Stimulated activated CD8-positive, alpha-beta memory T cell treated with anti-CD3 and anti-CD28 coated beads, Interleukin-15, amount 100 ng/mL, for 48 hours (primary cell): ENCODE results near the gene PARL.
"Not testable (repeated sequence)": the region's sequence is repeated elsewhere in the genome, so short reads cannot be mapped to it uniquely, and the experiment has no call there.

Experiments
- DNase-seq, 2 donors: peaks; one replicate each; pipeline ENCODE4 v3.0.0-alpha.2; 2020; ENCODE audit warnings: low read depth in 2 of 2

PARL gene

GRCh38 chr3:183904833-183905780 lies 20.4 kb upstream of the PARL start:
- no peak for DNase-seq

DNA sequence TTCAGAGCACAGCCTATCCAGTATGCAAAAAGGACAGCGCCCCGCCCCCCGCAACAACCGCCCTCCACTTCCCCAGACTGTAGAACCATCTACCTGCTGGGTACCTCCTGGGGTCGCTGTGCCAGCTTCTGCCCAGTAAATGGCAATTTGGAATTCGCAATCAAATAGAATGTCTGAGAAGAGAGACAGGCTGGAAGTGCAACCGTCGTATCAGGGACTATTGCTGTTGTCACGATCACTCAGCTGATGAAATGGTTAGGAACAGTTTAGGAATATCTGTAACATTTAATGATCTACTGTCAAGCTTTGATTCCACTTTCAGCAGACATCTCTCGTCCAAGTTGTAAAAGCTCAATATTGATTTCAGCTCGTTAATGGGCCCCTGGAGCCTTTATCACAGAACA lies 13.3 kb upstream of the PARL start:
- DNase-seq, result no peak

GRCh38 chr3:183897606-183898005 lies 12.9 kb upstream of the PARL start:
- DNase-seq, result no peak

DNA sequence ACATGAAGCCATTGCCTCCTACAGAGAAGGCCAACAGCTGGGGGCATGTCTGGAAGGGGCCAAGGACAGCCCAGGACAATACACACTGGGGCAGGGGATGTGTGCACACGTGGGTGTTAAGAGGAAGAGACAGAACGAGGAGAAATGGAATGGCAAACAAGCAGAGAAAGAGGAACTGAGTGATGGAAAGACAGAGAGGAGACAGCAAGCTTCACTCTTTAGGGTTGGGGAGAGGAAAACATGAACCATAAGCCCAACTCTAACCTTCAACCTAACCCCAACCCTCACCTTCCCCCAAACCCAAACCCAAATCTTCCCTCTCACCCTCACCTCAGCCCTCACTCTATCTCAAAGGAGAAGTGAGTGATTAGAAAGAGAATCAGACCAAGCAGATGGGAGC lies 11.9 kb upstream of the PARL start:
- no peak for DNase-seq

DNA sequence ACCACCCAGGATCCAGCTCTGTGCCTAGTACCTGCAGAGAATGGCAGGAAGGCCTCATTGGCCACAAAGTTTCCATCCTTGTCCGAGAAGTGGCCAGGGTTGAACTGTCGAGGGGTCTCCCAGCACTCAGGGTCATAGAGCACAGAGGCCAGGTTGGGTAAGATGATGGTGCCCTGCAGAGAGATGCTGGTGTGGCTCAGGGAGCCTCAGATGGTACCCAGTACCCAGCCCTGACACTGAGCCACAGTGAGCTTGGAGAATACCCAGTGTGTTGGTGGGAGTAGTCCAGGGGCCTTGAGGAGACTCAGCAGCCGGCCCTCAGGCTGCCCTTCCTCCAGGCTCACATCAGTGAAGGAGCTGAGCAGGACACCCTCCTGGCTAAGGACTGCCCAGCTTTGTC lies 11.5 kb upstream of the PARL start:
- DNase-seq, result no peak

- no peak for DNase-seq
These were observed 11.1 kb upstream of the PARL start for GRCh38 chr3:183895774-183896173.

GRCh38 chr3:183895296-183895695 lies 10.6 kb upstream of the PARL start:
- no peak for DNase-seq

DNA sequence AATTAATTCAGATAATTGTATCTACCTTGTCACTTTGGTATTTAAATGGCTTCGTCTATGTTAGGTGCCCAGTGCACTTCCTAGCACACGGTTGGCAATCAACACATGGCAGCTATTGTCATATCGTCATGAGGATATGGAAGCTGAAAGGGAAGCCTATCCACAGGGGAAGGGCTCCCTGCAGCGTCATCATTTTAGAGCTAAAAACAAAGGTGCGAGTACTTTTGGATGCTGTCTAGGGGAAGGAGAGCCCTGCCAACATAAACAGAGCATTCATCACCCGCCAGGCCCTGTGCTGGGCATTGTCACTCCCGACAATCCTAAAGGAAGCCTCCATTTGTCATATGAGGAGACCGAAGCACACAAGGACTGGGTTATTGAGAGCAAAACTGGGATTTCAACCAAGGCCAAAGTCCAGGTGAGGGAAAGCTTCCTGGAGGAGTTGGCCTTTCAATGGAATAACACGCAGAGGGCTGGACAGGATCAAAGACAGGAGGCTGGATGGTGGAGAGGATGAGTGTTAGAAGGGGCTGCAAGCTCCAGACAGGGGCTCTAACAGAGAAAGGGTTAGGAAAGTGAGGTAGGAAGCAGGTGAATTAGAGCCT lies 8.0 kb upstream of the PARL start:
- DNase-seq, result no peak

DNA sequence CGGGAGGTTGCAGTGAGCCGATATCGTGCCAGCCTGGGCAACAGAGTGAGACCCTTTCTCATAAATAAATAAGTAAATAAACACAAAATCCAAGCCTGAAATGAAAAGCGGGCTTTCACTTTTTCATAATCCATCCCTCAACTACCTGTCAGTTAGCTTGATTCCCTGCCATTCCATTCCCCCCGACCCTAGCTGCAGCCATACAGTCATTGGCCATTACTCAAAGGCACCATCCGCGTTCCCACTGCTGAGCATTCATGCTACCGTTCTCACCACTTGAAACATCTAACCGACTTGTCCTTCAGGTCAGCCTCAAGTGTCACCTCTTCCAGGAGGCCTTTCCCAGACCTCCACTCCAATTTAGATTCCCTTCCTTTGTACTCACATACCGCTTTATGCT lies 1.1 kb upstream of the PARL start:
- DNase-seq, result no peak

DNA sequence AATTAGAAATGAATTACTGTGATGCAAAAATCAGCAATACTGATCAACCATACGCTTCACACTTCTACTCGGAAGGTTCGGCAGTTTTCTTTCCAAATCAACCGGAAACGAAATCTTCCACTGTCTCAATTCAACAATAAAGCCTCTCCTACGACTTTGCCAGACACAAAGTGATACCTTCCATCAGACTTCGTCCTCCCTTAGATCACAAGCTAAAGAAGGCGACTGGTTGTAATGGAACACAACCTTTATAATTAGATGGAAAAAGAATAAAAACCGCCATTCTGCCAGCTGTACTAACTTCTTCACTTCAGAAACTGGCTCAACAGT lies 618 bp downstream of the PARL start:
- DNase-seq, result no peak

DNA sequence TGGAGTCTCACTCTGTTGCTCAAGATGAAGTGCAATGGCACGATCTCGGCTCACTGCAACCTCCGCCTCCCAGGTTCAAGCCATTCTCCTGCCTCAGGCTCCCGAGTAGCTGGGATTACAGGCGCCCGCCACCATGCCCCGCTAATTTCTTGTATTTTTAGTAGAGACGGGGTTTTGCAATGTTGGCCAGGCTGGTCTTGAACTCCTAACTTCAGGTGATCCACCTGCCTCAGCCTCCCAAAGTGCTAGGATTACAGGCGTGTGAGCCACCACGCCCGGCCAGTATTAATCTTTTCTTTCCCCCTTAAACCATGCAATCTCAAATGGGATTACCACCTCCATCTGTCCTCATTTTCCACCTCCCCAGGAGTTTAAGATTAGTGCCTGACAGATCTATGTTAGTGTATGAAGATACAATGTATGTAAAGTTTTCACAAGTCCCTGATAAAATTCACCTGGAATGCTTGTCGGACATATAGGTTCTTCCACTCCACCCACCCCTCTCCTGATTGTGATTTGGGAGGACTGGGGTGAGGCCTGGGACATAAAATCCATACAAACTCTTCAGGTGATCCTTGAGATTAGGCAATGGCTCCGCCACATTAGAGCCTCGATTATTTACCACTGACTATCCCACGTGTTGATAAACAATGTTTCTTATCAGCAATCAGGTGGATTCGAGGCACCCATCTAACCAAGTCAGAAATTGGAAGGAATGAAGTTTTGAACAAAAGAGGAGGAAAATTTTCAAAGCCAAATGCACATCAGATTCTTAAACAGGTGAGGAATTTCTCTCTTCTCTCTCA lies 1.2 kb downstream of the PARL start:
- no peak for DNase-seq

- no peak for DNase-seq
These were observed 4.6 kb downstream of the PARL start for GRCh38 chr3:183880121-183880520.

DNA sequence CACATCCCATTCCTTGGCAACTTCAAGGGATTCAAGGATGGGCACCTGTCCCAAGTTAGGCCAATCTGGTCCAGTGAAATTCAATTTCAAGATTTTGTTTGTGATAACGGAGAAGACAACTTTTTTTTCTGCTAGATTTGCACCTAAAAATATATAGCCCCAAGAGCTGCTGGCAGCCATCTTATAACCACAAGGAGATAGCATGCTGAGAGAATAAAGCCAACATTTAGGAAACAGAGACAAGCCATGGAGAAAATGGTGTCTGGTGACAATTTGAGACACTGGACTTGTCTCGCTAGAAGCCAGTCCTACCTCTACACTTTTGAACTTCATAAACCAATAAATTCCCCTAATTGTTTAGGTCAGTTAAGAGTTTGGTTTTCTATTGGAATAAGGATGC lies 5.4 kb downstream of the PARL start:
- no peak for DNase-seq

GRCh38 chr3:183878071-183878470 lies 6.6 kb downstream of the PARL start:
- no peak for DNase-seq

- DNase-seq, result not testable (repeated sequence)
These were observed 7.5 kb downstream of the PARL start for GRCh38 chr3:183877227-183877626.

DNA sequence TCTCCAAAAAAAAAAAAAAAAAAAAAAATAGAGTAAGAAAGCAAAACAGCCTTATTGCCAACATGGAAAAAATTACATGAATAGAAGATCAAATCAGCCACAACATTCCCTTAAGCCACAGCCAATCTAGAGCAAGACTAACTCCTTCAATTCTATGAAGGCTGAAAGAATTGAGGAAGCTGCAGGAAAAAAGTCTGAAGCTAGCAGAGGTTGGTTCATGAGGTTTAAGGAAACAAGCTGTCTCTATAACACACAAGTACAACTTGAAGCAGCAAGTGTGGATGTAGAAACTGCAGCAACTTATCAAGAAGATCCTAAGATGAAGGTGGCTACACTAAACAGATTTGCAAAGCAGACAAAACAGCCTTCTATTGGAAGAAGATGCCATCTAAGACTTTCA lies 9.3 kb downstream of the PARL start:
- DNase-seq, result no peak

DNA sequence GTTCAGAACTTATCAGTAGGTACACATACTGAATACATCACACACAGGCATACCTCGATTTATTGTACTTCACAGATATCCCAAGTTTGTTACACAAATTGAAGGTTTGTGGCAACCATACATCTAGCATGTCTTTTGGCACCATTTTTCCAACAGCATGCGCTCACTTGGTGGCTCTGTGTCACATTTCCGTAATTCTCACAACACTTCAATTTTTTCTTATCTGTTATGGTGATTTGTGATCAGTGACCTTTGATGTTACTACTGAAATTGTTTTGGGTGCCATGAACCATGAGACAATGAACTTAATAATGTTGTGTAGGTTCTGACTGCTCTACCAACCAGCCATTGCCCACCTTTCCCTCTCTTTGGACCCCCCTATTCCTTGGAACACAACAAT lies 10.8 kb downstream of the PARL start:
- no peak for DNase-seq

- DNase-seq, result no peak
These were observed 13.1 kb downstream of the PARL start for GRCh38 chr3:183871541-183871940.

- no peak for DNase-seq
These were observed 14.1 kb downstream of the PARL start for GRCh38 chr3:183870563-183870962.

- no peak for DNase-seq
These were observed 15.9 kb downstream of the PARL start for GRCh38 chr3:183868796-183869195.

DNA sequence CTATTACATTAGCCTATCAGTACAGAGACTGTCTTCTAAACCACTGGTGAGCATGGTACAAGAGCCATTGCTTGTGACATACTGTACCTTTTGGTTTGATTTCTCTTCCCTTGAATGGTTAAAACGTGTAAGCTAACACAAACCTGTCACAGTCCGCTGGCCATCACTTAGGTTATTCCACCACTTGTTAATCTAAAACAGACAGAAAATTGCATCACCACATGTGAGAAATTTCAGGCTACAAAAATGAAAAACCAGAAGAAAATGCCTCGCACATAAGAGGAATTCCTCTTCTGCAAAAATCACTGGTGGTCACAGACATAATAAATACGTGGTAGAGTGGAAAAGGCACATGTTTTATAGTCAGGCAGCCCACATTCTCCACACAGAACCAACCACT lies 22.1 kb downstream of the PARL start:
- DNase-seq, result no peak

- no peak for DNase-seq
These were observed 26.8 kb downstream of the PARL start for GRCh38 chr3:183857863-183858262.
